AG04450 (cell line): ENCODE data around the gene SLC13A3. TPM values are rescaled to one million over a fixed set of nuclear protein-coding genes. Genes with fewer than 3 reads are reported as not detected.

ENCODE experiments used
- CTCF ChIA-PET: fragments of 300-600, 350-600 bp; formaldehyde crosslinking; extraction: SDS; loops from one replicate; lab custom pipeline; 2022; ENCODE audit warnings: antibody characterized with exemption, inconsistent platforms; lab: Charles Lee
- POLR2A ChIA-PET: fragments of 350-600 bp; formaldehyde crosslinking; extraction: SDS; loops from one replicate; lab custom pipeline; 2021; ENCODE audit warnings: antibody characterized with exemption, inconsistent platforms; lab: Yijun Ruan, JAX
- DNase-seq: peaks from one replicate; pipeline ENCODE4 v3.0.0-alpha.2; 2011; ENCODE audit warnings: low read depth, low spot score
- H3K27ac ChIP-seq: one replicate; pipeline ENCODE4 v1.5.1; 2012; ENCODE audit warnings: low read depth, low read length, control low read depth
- H3K27me3 ChIP-seq: one replicate; pipeline ENCODE4 v1.6.0; 2012; ENCODE audit warnings: low read length; ENCODE audit not compliant: control insufficient read depth, insufficient read depth
- H3K4me3 ChIP-seq: 2 replicates; pipeline ENCODE4 v1.5.1; 2011; ENCODE audit warnings: mild to moderate bottlenecking, low read depth, low read length, control low read depth
- H3K9me3 ChIP-seq: 2 replicates; pipeline ENCODE4 v1.5.1; 2012; ENCODE audit warnings: low read length; ENCODE audit not compliant: control insufficient read depth, insufficient read depth
- polyA plus RNA-seq: library from polyadenylated mRNA; depleted of rRNA; stranded (reverse); fragments of >200 nt; gene quantifications from 2 replicates; pipeline ENCODE4 v1.2.3, GENCODE V29; 2011
- TF ChIP-seq, protein P1 (sequence below): IDR thresholded peaks from 2 replicates; pipeline ENCODE4 v1.5.1; 2011; ENCODE audit warnings: low read depth, low read length, control low read depth, inconsistent platforms

The SLC13A3 gene
- polyA plus RNA-seq, 1 experiment, result 2.4 TPM

- H3K9me3 ChIP-seq, result no peaks in the 10 kb centered on the region; the same call in 1 of the 2 replicates
- no peak overlapping the region for H3K4me3 ChIP-seq
- TF ChIP-seq, protein P1, sequence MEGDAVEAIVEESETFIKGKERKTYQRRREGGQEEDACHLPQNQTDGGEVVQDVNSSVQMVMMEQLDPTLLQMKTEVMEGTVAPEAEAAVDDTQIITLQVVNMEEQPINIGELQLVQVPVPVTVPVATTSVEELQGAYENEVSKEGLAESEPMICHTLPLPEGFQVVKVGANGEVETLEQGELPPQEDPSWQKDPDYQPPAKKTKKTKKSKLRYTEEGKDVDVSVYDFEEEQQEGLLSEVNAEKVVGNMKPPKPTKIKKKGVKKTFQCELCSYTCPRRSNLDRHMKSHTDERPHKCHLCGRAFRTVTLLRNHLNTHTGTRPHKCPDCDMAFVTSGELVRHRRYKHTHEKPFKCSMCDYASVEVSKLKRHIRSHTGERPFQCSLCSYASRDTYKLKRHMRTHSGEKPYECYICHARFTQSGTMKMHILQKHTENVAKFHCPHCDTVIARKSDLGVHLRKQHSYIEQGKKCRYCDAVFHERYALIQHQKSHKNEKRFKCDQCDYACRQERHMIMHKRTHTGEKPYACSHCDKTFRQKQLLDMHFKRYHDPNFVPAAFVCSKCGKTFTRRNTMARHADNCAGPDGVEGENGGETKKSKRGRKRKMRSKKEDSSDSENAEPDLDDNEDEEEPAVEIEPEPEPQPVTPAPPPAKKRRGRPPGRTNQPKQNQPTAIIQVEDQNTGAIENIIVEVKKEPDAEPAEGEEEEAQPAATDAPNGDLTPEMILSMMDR, result no peak
- ChIA-PET POLR2A (no interaction called here), CTCF (interaction anchor here (0.6 kb wide), 1 partner anchor 385 kb away, joined by 3 read pairs; no protein-coding TSS in a partner anchor)
- H3K27ac ChIP-seq, result no peak overlapping the region
- H3K27me3 ChIP-seq, result peaks cover 2% of the 10 kb centered on the region
- DNase-seq, result no peak
Observed at GRCh38 chr20:46635514-46636136, 15.6 kb downstream of the SLC13A3 start.

DNA sequence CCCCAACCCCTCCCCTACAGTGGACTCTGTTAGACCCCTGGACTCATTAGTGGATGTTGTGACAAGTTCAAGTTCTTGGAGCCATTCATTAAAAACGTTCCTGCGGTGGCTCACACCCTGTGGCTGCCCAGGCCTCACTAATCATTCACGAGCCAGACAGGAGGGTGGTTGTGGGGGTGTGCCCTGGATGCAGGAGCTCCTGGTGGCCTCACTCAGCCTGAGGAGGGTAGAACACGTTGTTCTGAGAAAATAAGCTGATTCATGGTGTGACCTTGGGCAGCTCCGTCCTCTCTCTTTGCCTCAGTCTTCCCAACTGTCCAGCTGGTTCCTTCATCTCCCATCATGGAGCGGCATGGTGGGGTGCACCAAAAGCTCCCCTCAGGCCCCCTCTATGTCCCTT lies 16.7 kb downstream of the SLC13A3 start:
- no peak overlapping the region for H3K27ac ChIP-seq
- POLR2A ChIA-PET, result no interaction called here
- H3K9me3 ChIP-seq, result no peaks in the 10 kb centered on the region
- DNase-seq, result no peak
- H3K4me3 ChIP-seq, result no peak overlapping the region
- TF ChIP-seq, protein P1, result no peak
- CTCF ChIA-PET, result no interaction called here
- H3K27me3 ChIP-seq, result peaks cover under 1% of the 10 kb centered on the region

GRCh38 chr20:46631874-46632446 lies 19.3 kb downstream of the SLC13A3 start:
- no peak overlapping the region for H3K4me3 ChIP-seq
- peaks cover 2% of the 10 kb centered on the region for H3K27me3 ChIP-seq
- no peaks in the 10 kb centered on the region for H3K9me3 ChIP-seq
- H3K27ac ChIP-seq, result no peak overlapping the region
- TF ChIP-seq, protein P1, result no peak
- ChIA-PET POLR2A (no interaction called here), CTCF (no interaction called here)
- no peak for DNase-seq

DNA sequence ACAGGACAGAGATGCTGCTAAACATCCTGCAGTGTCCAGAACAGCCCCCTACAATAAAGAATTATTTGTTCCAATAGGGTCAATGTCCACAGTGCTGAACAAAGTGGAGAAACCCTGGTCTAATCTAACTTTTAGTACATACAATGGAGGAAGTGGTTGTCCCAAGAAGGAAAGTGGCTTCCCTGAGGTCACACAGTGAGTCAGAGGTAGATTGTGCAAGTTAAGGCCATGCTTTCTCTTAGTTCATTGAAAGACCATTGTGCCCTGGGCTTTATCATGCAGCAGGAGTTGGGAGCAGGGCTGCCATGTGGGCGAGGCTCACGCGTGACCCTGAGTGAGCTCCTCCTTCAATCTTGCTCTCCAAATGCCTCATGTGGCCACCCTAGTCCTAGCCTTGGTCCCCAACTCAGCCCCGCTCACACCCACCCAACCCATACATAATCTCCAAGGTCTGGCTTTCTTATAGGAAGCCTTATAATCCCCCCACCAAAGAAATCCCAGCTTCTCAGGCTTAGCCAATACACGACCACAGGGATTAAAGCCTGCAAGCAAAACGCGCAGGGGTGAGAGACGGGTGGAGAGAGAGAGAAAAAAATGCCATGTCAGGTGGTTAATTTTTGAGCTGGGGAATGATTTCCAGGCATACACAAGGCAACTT lies 19.9 kb downstream of the SLC13A3 start:
- TF ChIP-seq, protein P1, result no peak
- POLR2A ChIA-PET, result no interaction called here
- H3K4me3 ChIP-seq, result no peak overlapping the region
- CTCF ChIA-PET, result no interaction called here
- no peak overlapping the region for H3K27ac ChIP-seq
- H3K27me3 ChIP-seq, result peaks cover 2% of the 10 kb centered on the region
- H3K9me3 ChIP-seq, result no peaks in the 10 kb centered on the region
- DNase-seq, result no peak

- ChIA-PET CTCF (no interaction called here), POLR2A (no interaction called here)
- H3K4me3 ChIP-seq, result no peak overlapping the region
- peaks cover 2% of the 10 kb centered on the region for H3K27me3 ChIP-seq
- no peaks in the 10 kb centered on the region for H3K9me3 ChIP-seq
- H3K27ac ChIP-seq, result no peak overlapping the region
- TF ChIP-seq, protein P1, result no peak
- DNase-seq, result no peak
Observed at GRCh38 chr20:46630306-46630705, 21.0 kb downstream of the SLC13A3 start.
